Measurements from ENCODE around the gene ISYNA1. TPM values are rescaled to one million over a fixed set of nuclear protein-coding genes. Genes with fewer than 3 reads are reported as not detected.

The ISYNA1 gene
- total and polyA plus RNA-seq, 2 of the 13 experiments (the other 11 are each of a cell fraction or from before 2014, with no cell fraction given): 29.6 to 48.5 TPM

GRCh38 chr19:18414504-18415177 is 23.3 kb downstream of the ISYNA1 start (continued):
- no peak for TF ChIP-seq IRF1 (CRISPR knock-in tag; IDR thresholded peaks at IDR 0.05; ENCODE audit: low read depth)
- no peak for TF ChIP-seq ZSCAN12 (CRISPR knock-in tag; IDR thresholded peaks at IDR 0.05)
- no peak for TF ChIP-seq ZNF766 (CRISPR knock-in tag; IDR thresholded peaks at IDR 0.05; ENCODE audit: borderline replicate concordance)
- peak; percentile 32; the same call in 1 of the 2 replicates for TF ChIP-seq ZFX (CRISPR knock-in tag; IDR thresholded peaks at IDR 0.05; ENCODE audit: low read depth)
- TF ChIP-seq HINFP (CRISPR knock-in tag; IDR thresholded peaks at IDR 0.05; ENCODE audit: low read depth): no peak
- no peak for TF ChIP-seq REL (CRISPR knock-in tag; conservative IDR thresholded peaks at IDR 0.05)
- peak; percentile 46 for TF ChIP-seq SAP130 (CRISPR knock-in tag; IDR thresholded peaks at IDR 0.05; ENCODE audit: low read depth)
- TF ChIP-seq TFAP4 (IDR thresholded peaks at IDR 0.05; ENCODE audit: borderline replicate concordance, low read depth): peak; percentile 81; the same call in 1 of the 2 replicates
- 0 out of 2 replicates have a peak, but pooled peaks have one; percentile 14 for TF ChIP-seq GATAD2A (CRISPR knock-in tag; IDR thresholded peaks at IDR 0.05)
- TF ChIP-seq ATAD3A (CRISPR knock-in tag; IDR thresholded peaks at IDR 0.05): no peak
- TF ChIP-seq SALL1 (CRISPR knock-in tag; IDR thresholded peaks at IDR 0.05): peak; percentile 28; the same call in 1 of the 2 replicates
- no peak for TF ChIP-seq NCOA2 (CRISPR knock-in tag; IDR thresholded peaks at IDR 0.05)
- TF ChIP-seq NFAT5 (CRISPR knock-in tag; IDR thresholded peaks at IDR 0.05): no peak
- TF ChIP-seq ZFP36L1 (CRISPR knock-in tag; IDR thresholded peaks at IDR 0.05): no peak
- TF ChIP-seq ZNF180 (CRISPR knock-in tag; IDR thresholded peaks at IDR 0.05; ENCODE audit: borderline replicate concordance, low read depth): no peak
- TF ChIP-seq PRDM15 (CRISPR knock-in tag; IDR thresholded peaks at IDR 0.05): no peak
